GM21515 (cell line): Measurements from ENCODE around the gene FAM53A.
"Not testable (repeated sequence)": the region's sequence is repeated elsewhere in the genome, so short reads cannot be mapped to it uniquely, and the experiment has no call there.

Experiments
- ATAC-seq: cut with Tn5 transposase; IDR thresholded peaks from one replicate; pipeline ENCODE4 v1.9.1; 2021; ENCODE audit not compliant: unreplicated experiment

Gene FAM53A

DNA sequence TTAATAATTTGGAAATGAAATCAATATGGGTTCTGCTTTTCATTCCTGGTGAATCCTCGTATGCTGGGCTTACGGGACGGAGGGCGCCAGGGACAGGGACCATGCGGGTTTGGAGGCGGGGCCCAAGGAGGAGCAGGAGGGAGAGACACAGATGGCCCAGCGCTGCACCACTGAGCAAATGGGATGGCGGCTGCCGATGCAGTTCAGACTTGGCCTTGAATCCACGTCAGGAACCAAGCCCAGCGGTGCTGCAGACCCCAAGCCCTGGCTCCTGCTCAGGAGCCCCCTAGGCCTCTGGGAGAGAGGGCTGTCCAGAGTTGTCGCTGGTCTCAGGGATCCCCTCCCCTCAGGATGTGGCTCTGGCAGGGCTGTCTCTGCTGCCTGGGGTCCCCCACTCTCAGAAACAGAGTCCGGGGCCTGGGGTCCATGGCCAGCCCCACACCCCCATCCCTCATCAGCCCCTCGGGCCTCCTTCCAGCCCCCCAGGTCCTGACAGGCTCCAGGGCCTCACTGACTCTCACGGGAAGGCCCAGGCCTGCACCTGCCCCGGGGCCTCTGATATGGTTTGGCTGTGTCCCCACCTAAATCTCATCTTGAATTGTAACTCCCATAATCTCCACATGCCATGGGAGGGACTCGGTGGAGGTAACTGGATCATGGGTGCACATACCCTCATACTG, 75.2 kb downstream of the FAM53A start:
- no peak for ATAC-seq

DNA sequence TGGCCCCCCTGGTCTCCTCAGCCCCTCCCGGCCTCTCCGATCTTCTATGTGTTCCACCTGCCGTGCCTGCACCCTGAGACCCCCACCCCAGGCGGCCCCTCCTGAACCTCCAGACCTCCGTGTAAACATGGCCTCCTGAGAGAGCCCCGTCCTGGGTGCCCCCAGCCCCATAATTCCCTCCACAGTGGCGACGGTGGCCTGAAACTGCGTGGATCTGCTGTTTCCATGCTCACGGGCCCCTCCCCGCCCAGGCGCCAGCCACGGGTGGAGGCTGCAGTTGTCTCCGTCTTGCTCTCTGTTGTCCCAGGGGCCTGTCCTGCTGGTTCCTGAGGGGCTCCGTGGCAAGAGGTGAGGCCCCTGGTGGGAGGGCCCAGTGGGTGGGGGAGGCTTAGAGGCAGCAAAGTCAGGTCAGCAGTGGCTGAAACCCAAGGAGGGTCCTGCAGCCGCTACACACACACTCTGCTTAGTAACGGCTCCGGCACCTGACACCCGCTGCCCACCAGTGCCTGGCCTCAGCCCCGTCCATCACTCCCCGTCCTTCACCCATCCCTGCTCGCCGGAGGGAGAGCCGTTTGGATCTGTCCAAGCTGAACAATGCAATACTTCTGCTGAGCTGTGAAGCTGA, 75.8 kb downstream of the FAM53A start:
- no peak for ATAC-seq

DNA sequence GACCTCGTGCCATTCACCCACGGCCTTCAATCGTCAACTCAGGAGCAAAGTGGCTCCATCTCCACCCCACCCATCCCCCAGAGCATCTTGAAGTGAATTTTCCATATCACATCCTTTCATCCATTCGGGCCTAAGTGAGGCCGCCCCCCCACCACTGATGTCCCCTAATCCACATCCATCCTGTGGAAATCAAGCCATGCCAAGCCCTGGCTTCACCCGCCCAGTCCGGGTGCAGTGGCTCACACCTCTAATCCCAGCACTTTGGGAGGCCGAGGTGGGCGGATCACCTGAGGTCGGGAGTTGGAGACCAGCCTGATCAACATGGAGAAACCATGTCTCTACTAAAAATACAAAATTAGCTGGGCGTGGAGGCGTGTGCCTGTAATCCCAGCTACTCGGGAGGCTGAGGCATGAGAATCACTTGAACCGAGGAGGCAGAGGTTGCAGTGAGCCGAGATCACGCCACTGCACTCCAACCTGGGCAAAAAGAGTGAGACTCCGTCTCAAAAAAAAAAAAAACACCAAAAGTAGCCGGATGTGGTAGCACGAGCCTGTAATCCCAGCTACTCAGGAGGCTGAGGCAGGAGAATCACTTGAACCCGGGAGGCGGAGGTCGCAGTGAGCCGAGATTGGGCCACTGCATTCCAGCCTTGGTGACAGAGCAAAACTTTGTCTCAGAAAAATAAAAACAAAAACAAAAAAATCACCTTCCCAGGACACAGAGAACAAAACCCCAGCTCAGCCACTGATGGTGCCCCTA, 76.5 kb downstream of the FAM53A start:
- not testable (repeated sequence) for ATAC-seq

DNA sequence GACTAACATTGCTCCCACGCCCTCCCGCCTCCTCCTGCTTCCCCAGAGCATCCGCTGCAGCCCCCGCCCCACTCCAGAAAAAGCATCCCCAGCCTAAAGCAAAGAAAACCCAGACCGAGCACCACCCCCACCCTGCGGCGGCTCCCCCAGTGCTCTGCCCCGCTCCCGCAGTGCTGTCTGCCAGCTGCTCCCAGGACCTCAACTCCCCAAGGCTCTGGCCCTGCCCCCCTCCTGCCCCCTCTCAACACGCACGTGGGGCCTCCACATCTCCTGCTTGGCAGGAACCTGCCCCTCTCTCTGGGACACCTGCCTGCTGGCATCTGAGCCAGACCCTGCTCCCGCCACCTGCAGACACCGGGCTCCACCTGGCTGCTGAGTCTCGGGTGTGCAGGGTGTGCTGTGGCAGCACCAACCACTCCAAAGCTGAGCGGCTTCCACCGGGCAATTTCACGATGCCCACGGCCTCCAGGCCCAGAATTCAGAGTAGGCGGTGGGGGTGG, 79.4 kb downstream of the FAM53A start:
- ATAC-seq = no peak

DNA sequence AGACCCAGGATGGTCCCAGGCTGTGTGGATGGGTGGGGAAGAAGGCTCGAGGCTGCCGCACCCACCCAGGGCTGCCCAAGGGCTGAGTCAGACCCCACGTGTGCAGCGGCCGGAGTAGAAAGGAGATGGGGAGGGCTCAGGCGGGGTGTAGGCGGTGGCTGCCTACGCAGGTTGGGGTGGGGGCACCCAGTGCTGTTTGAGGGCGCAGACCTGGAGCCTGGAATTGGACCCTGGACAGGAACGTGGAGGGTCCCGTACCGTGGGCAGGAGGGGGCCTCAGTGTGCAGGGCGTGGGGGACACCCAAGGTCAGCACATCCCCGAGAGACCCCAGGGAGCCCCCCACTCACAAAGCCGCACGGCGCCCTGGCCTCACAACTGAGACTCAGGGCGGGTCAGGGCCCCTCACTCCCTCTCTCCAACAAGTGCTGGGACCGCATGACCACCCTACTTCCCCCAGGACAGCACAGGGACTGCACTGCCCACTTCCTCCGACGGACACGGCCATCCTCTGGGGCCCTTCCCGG, 79.9 kb downstream of the FAM53A start:
- ATAC-seq = no peak

DNA sequence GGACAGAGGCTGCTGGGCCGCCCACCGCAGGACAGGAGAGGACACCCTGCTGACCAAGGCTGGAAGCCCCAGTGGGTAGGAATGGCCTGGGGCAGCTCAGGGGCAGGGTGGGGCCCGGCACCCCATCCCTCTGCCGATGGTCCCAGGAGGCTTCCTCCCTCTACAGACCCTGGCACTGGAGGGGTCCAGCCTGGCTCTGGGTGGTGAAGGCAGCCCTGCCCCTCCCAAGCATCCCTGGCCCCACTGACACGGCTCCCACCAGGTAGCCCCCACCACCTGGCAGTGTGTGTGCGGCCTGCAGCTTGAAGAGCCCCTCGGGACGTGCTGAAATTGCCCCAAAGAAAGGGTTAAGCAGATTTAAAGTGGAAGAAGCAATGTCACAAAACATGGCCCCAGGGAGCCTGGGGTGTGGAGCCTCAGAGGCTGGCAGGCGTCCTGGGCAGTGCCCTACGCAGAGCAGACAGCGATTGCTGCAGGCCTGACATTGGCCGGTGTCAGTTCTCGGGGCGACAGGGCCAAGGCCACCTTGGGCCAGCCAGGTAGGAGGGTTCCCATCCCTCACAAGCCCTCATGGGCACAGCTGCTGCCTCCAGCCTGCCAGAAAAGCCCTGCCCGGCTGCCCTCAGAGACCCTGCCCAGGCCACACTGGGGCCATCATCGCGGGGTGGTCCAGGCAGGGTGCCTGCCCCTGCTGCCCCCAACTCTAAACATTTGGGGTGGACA, 80.5 kb downstream of the FAM53A start:
- no peak for ATAC-seq

DNA sequence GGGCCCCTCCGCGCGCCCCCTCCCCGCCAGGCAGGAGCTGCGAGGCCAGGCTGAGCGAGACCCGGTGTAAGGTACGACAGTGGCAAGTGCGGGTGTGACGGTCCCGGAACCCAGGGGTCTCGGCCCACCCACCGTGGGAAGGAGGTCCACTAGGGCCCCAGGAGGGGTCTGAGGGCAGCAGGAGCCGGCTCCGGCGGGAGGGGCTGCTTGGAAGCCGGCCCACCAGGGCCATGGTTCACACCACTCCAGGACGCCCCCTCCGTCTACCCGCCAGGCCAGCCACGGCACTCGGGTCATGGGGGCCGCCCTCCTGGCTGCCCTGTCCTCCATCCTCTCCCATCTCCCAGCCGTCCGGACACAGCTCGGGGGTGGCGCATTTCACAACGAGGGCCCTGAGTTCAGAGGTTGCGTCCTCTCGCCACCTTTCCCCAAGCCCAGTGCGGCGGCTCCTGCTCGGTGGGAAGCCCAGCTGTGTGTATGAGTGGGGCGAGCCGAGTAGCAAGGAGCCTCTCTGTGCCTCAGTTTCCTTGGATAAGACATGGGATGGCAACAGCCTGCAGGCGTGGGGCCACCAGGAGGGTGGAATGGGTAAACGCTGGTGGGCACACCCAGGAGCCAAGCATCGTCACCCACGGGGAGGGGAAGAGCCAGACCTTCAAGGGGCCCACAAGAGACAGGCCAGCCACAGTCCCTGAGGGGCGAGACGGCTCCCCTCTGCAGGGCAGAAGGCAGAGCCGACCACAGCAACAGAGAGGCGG, 81.3 kb downstream of the FAM53A start:
- no peak for ATAC-seq

DNA sequence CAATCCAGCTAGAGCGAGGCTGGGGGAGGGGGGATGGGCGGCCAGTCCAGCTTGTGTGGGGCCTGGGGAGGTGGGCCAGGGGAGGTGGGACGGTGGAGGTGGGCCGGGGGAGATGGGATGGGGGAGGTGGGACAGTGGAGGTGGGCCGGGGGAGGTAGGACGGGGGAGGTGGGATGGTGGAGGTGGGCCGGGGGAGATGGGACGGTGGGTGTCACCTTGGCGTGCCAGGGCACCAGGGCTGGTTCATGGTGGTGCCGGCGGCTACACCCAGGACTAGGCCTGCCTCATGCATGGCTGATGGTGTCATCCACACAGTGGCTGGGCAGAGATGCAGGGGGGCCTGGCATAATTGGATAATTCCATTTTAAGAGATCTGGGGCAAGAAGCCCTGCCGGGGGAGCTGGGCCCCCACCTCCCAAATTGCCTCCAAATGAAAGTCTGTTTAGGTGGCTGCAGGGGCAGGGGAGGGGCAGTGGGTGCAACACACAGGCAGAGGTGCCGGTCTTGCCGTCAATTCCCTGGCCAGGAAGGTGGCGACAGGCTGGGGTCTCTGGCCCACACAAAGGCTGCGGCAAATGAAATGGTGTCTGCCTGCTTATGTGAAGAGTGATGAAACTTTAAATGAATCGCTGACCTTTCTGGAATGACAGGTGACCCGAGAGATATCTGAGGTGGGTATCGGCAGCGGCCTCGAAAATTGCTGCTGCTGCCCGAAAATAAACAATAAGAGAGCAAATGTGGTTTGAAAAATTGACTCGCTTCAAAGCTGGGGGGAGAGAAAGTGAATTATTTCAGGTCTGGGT, 82.1 kb downstream of the FAM53A start:
- no peak for ATAC-seq

DNA sequence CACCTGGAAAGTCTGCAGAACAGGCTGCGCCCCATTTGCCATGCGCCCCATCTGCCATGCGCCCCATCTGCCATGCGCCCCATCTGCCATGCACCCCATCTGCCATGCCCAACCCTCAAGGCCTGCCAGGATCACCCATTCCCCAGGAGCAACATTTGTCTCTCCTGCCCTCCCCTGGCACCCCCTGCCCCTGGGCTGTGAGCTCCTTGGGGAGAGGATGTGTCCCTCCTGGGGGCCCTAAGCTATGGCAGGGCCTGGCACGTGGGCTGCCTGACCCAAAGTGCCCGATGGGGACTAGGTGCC, 82.6 kb downstream of the FAM53A start:
- no peak for ATAC-seq

DNA sequence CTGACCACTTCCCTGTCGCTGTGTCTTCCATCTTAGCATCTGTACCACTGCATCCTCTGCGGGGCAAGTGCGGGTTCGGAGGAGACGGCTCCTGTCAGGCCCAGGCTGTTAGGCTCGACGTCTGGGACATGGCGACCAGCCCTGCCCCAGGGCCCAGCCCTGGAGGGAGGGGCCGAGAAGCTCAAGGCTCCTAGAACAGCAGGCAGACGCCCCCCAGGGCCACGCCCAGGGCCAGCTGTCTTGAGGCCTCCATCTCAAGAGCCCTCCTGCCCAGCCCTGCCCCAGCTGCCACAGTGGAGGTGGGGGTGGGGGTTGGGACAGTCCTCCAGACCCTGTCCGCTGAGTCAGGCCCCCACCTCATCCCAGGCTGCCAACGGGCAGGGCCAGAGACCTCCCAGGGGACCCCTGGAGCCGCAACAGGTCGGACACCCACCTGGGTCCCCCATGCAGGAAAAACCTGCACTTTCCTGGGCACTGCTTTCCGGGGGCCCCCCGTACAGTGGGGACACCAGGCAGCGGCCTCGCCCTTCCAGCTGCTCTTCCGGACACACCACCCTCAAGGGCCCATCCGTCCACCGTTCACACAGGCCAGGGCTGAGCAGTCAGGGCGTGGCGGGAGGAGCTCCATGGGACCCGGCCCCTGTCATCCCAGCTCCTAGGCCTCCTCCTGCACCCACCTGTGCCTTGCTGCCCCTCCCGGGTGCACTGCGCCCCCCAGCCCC, 83.1 kb downstream of the FAM53A start:
- ATAC-seq = no peak

DNA sequence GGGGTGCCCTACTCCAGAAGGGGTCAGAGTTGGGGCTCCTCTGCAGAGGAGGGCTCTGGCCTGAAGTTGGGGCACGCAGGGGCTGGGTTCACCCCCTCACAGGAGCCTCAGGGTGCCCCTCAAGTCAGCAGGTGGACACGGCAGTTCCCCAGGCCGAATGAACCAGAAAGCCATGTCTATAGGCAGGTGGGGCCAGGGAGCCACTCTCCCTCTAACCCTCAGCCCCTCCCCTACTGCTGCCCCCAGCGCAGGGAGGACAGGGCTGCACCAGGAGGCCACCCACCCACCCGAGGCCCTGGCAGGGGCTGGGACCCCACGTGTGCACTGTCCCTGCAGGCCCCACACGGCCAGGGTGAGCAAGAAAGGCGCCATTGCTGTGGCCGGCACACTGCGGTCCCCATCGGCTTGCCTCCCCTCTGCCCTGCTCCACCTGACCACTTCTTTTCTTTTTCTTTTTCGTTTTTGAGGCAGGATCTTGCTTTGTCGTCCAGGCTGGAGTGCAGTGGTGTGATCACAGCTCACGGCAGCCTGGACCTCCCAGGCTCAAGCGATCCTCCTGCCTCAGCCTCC, 83.8 kb downstream of the FAM53A start:
- ATAC-seq = no peak

DNA sequence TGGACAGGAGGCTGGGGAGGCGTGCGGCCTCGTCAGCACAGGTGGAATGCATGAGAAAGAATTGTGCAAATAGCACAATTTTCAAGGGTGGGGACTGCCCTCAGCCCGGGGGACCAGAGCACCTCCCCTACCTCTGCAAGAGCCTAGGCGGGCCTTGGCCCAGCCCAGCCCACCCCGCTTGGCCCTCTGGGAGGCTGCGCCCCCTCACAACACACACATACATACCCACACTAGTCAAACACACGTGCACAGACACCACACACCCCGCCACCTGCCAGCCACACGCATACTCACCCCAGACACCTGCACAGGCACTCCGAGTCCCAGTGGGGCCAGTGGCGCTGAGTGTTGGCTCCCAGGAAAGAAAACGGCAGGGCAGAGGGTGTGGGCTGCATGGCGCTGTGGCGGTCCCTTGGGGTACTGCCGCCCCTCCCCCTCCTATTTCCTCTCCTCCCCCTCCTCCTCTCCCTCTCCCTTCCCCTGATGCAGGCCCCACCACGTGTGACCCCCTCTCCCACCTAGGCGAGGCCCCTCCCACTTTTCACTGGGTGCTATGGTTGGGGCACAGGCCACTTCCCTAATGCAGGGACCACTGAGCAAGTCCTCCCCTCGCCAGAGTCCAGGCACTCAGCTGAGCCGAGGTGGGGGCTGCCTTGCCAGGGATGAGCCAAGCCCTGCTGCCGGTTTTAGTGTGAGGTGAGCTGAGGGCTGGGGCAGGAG, 84.5 kb downstream of the FAM53A start:
- no peak for ATAC-seq

DNA sequence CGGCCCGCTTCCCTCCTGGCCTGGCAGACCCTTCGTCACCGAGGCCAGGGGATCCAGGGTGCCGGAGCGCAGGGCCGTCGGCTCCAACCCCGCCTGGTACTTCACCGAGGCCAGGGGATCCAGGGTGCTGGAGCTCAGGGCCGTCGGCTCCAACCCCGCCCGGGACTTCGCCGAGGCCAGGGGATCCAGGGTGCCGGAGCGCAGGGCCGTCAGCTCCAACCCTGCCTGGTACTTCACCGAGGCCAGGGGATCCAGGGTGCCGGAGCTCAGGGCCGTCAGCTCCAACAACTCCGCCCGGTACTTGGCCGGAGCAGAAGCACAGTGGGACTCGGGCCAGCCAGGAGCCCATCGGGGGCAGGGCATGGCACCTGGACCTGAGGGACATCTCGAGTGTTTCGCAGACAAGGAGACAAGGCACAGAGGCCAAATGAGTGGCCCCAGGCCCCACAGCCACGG, 85.1 kb downstream of the FAM53A start:
- no peak for ATAC-seq

DNA sequence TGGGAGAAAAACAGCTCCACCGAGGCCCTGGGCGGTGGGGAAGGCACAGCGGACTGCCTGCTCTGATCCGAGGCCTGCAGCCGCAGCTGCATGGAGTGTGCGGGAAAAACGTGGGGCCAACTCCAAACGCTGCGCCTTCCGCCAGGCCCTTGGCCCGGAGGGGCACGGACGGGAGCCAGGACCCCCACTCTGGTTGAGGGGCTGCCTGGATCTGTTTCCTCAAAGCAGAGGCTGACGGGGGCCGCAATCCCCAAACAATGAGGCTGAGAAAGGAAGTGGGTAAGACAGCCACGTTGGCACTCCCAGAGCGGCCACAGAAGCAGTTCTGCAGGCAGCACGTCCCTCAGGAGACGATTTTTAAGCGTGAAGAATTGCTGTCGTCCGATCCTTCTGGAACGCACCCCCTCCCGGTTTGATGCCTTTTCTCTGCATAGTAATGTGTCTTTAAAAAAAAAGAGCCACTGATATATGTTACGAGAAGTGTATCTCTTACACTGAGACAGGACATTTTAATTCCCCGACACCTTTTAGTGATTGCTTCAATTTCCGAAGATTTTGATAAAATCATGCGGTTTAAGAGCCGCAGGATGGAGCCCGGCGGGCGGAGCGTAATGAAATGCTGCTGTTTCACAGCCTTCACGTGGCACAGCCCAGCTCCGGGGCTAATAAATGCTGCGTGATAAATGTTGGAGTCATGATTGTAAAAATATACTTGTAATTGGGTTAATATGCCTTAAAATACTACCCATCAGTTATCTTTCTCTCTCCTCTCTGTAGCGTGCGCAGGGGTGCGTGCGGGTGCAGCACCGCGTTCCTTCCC, 85.7 kb downstream of the FAM53A start:
- ATAC-seq = no peak

DNA sequence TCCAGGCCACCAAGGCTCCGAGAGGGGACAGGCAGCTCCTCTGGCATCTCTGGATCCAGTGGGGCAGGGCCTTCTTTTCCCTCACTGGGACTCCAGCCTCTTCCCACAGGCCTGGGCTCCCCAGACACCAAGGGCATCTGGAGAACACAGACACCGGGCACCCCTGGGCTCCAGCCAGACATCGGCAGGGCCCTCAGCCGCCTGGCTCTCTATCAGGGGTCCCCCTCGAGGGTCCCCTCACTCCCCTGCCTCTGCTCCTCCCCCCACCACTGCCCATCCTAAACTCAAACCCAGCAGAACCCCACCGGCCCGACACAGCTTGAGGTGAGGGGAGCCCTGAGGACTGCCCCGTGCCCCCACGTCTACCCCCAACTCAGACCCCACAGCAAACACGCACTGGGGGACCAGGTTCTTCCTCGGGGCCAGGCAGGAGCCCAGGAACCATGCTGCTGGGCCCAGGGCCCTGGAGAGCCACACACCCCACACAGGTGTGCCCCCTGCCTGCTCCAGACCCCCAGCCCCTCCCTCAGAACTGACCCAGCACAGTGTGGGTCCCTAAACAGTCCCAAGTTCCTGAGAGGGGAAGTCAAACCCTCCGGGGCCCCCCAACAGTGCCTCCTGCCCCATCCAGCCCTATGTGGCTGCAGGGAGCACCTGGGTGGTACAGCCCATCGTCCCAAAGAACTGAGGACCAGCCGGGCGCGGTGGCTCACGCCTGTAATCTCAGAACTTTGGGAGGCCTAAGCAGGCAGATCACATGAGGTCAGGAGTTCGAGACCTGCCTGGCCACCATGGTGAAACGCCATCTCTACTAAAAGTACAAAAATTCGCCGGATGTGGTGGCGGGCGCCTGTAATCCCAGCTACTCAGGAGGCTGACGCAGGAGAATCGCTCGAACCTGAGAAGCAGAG, 86.8 kb downstream of the FAM53A start:
- no peak for ATAC-seq

DNA sequence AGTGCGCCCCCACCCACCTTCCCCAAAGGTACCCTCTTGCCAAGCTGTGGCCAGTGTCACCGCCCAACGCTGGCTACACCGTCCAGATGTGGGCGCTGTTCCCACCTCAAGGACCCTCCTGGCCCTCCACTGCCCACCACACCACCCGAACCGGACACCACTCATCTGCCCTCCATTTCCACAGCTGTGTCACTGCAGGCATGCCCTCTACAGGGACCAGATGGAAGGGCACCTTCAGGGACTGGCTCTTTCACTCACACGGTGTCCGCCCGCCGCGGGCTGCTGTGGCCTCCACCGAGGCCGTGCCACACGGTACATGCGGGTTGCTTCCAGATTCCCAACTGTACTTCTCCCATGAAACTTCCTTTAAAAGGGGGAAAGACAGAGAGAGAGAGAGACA, 87.7 kb downstream of the FAM53A start:
- ATAC-seq = no peak
